ENCODE measurements around the gene PSKH1. TPM values are rescaled to one million over a fixed set of nuclear protein-coding genes. Genes with fewer than 3 reads are reported as not detected.

The PSKH1 gene
- total and polyA plus RNA-seq, 8 donors, result 12.7 to 17.7 (median 15.5) TPM

DNA sequence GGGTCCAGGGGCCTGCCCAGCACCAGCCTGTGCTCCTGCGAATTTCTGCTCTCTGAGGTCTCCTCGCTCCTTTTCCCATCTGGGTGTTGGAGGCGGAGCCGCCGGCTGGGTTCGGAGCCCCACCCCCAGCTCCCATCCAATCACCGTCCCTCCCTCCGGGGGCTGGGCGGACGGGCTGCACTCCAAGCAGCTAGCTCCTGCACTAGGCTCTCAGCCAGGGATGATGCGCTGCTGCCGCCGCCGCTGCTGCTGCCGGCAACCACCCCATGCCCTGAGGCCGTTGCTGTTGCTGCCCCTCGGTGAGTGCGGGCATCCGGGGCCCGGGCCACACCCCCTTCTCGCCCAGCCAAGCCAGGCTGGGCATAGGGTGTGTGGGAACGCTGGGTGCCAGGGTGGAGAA, 8.4 kb upstream of the PSKH1 start, which contains the start of gene NRN1L:
TSS of gene NRN1L (plus strand) at position 202 of the 400 bp plus-strand sequence. CDS start at position 221, 19 bp downstream.
- ATAC-seq (peak; percentile 30 to 83 (median 76)), DNase-seq (peak in 5 of 6 donors; percentile 43 to 72 (median 61)), FAIRE-seq (no peak)
- Histone ChIP-seq H3K27ac (no peak within 1 kb of the TSS), H3K4me1 (no peaks in the 10 kb centered on the region), H3K4me3 (no peak within 1 kb of the TSS), H3K27me3 (no peaks in the 10 kb centered on the region), H3K9me3 (no peaks in the 10 kb centered on the region), H3K36me3 (peaks cover under 1 to 41% (median 34%) of the 10 kb centered on the region in 3 donors)
- intact Hi-C loops (cut with DNase I), result loop anchor here in 1 of 3 donors (5.0 to 10.0 kb wide), 2 partner anchors 48 to 150 kb away; partner anchors contain the start of gene CTRL
- TF ChIP-seq, protein P1, sequence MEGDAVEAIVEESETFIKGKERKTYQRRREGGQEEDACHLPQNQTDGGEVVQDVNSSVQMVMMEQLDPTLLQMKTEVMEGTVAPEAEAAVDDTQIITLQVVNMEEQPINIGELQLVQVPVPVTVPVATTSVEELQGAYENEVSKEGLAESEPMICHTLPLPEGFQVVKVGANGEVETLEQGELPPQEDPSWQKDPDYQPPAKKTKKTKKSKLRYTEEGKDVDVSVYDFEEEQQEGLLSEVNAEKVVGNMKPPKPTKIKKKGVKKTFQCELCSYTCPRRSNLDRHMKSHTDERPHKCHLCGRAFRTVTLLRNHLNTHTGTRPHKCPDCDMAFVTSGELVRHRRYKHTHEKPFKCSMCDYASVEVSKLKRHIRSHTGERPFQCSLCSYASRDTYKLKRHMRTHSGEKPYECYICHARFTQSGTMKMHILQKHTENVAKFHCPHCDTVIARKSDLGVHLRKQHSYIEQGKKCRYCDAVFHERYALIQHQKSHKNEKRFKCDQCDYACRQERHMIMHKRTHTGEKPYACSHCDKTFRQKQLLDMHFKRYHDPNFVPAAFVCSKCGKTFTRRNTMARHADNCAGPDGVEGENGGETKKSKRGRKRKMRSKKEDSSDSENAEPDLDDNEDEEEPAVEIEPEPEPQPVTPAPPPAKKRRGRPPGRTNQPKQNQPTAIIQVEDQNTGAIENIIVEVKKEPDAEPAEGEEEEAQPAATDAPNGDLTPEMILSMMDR (IDR thresholded peaks at IDR 0.05), result no peak
- WGBS, 2 donors, result 63 to 69% methylated on average over 22 of the region's 22 CpGs

DNA sequence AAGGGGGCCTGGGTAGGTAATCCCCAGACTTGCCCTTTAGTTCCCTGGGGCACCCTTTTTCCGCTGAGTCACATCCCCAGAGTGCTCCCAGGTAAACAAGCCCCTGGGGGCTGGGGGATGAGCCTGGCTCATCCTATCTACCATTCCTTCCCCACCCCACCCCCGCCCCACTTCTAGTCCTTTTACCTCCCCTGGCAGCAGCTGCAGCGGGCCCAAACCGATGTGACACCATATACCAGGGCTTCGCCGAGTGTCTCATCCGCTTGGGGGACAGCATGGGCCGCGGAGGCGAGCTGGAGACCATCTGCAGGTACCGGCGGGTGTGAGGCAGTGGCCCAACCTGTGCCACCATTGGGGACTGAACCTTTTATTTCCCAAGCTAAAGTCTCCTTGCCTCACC, 7.5 kb upstream of the PSKH1 start:
- ATAC-seq, result no peak
- no peak for DNase-seq
- Histone ChIP-seq H3K27ac (no peak overlapping the region), H3K4me3 (no peak overlapping the region), H3K9me3 (no peaks in the 10 kb centered on the region), H3K4me1 (no peaks in the 10 kb centered on the region), H3K27me3 (no peaks in the 10 kb centered on the region), H3K36me3 (peaks cover 0 to 32% (median 27%) of the 10 kb centered on the region in 3 donors)
- FAIRE-seq, result no peak
- WGBS, 2 donors, result 91 to 96% methylated on average over 12 of the region's 12 CpGs
- intact Hi-C loops (cut with DNase I), result loop anchor here in 1 of 3 donors (10.0 kb wide), 1 partner anchor 149 kb away; no protein-coding TSS in a partner anchor
- TF ChIP-seq, protein P1 (IDR thresholded peaks at IDR 0.05), result no peak

DNA sequence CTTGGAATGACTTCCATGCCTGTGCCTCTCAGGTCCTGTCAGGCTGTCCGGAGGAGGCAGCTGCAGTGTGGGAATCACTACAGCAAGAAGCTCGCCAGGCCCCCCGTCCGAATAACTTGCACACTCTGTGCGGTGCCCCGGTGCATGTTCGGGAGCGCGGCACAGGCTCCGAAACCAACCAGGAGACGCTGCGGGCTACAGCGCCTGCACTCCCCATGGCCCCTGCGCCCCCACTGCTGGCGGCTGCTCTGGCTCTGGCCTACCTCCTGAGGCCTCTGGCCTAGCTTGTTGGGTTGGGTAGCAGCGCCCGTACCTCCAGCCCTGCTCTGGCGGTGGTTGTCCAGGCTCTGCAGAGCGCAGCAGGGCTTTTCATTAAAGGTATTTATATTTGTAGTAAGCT, 7.1 kb upstream of the PSKH1 start:
- H3K27me3 ChIP-seq, result no peaks in the 10 kb centered on the region
- no peak overlapping the region for H3K27ac ChIP-seq
- intact Hi-C loops (cut with DNase I), result loop anchor here in 1 of 3 donors (10.0 kb wide), 1 partner anchor 149 kb away; no protein-coding TSS in a partner anchor
- ATAC-seq (no peak), DNase-seq (no peak), FAIRE-seq (no peak)
- 93 to 98% methylated on average over 19 of the region's 19 CpGs for WGBS, 2 donors
- TF ChIP-seq, protein P1 (IDR thresholded peaks at IDR 0.05), result no peak
- no peaks in the 10 kb centered on the region for H3K9me3 ChIP-seq
- H3K36me3 ChIP-seq, result peaks cover 0 to 28% (median 23%) of the 10 kb centered on the region in 3 donors
- H3K4me3 ChIP-seq, result no peak overlapping the region
- no peaks in the 10 kb centered on the region for H3K4me1 ChIP-seq

DNA sequence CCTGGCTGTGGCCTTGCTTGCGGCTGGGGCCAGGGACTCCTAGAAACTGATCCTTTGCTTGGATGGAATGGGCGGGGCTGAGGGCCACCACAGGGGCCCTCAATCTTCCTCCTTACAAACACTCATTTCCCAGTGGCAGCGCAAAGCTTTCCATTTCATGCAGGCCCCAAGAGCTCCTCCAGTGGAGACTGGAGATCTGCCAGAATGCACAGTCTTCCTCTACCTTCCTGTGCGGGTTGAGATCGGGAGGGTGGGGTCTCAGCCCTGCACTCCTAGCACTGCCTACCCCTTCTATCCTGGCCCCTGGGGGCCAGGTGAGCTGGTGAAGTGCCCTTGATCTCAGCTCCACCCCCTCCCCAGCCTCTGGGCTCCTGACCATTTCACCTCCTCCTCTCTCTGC, 6.7 kb upstream of the PSKH1 start:
- H3K36me3 ChIP-seq, result peaks cover 0 to 24% (median 18%) of the 10 kb centered on the region in 3 donors
- no peaks in the 10 kb centered on the region for H3K9me3 ChIP-seq
- H3K27me3 ChIP-seq, result no peaks in the 10 kb centered on the region
- H3K27ac ChIP-seq, result no peak overlapping the region
- 92 to 95% methylated on average over 5 of the region's 5 CpGs for WGBS, 2 donors
- H3K4me1 ChIP-seq, result no peaks in the 10 kb centered on the region
- DNase-seq, result no peak
- H3K4me3 ChIP-seq, result no peak overlapping the region
- no peak for FAIRE-seq
- ATAC-seq, result no peak
- TF ChIP-seq, protein P1 (IDR thresholded peaks at IDR 0.05), result no peak
- intact Hi-C loops (cut with DNase I), result loop anchor here in 1 of 3 donors (10.0 kb wide), 1 partner anchor 148 kb away; no protein-coding TSS in a partner anchor

DNA sequence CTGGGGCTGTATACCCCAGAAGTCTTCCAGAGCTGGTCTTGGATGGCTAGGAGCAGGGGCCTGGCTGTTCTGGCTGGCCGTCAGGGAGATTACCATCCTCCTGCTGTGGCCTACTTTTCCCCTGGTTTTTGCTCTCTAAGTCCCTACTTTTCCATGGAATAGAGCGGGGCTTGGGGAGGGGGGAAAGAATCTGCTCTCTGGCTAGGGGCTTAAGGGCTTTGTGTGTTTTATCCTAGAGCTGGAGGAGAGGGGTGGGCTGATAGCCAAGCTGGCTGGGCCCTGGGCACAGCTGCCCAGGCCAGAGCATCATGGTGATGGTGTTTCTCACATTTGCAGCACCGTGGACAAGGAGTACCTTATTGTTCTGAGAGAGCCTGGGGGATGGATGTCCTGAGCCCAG, 4.7 kb upstream of the PSKH1 start:
- TF ChIP-seq, protein P1 (IDR thresholded peaks at IDR 0.05), result no peak
- Histone ChIP-seq H3K27me3 (no peaks in the 10 kb centered on the region), H3K4me1 (peaks cover 0 to 5% (median 0%) of the 10 kb centered on the region in 3 donors), H3K36me3 (peaks cover 0 to 5% (median 3%) of the 10 kb centered on the region in 3 donors), H3K27ac (no peak overlapping the region), H3K4me3 (no peak overlapping the region), H3K9me3 (no peaks in the 10 kb centered on the region)
- FAIRE-seq (no peak), ATAC-seq (no peak), DNase-seq (no peak)
- WGBS, 2 donors, result 67 to 79% methylated on average over 3 of the region's 3 CpGs
- intact Hi-C loops (cut with DNase I), result loop anchor here in 1 of 3 donors (10.0 kb wide), 1 partner anchor 146 kb away; no protein-coding TSS in a partner anchor

All from pancreas (tissue), 10 donors.